NCI-H1930 (cell line): ENCODE measurements around the gene STEAP3.

Experiments used
- DNase-seq, 2 experiments: peaks; one replicate each; lab custom pipeline; 2025; lab: John Stamatoyannopoulos, UW

STEAP3 gene

DNA sequence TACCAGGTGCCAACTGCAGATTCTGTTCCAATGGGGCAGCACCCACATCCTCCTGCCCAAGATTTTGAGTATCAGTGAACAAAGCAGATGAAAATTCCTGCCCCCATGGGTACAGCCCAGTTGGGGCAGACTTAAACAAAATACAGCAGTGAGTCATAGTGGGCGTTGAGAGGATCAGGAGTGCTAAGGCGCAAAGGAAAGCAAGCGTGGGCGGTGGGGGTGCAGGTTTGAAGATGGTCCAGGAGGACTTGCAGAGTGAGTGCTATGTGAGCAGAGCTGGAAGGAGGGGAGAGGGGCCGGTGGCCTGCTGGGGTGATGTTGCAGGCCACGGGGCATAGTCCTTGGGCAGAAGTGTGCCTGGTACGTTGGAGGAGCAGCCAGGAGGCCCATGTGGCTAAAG lies 24.7 kb downstream of the STEAP3 start:
- no peak for DNase-seq

DNA sequence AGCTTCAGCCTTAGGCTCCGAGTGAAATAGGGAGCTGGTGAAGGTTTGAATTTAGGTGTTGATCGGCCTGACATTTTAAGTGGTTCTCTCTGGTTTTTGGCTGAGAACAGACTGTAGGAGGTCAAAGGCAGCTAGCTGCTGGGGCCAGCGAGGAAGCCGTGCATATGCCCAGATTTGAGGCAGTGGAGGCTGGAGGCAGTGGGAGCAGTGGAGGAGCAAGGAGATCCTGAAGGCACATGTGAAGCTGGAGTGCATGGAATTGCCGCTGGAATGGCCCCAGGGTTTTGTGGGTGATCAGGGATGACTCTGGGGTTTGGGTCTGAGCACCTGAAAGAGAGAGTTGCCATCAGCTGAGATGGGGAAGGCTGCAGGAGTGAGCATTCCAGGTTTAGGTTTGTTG lies 25.1 kb downstream of the STEAP3 start:
- DNase-seq: no peak

DNA sequence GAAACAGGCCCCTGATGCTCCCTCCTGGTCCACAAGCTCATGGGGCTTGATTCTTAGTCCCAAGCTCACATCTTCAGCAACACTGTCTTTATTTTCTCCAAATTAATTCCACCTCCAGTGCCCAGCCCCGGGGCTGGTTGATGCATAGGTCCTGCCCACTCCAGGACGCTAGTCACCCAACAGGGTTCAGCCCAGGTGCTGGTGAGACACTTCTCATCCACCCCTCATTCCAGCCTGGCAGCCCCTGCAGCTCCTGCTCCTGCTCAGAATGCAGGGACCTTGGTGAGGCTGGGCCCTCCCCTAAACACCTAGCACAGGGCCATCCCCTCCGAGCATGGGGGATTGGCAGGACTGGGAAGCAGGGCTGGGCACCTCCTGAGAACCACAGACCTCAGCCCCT lies 25.7 kb downstream of the STEAP3 start:
- no peak for DNase-seq

DNA sequence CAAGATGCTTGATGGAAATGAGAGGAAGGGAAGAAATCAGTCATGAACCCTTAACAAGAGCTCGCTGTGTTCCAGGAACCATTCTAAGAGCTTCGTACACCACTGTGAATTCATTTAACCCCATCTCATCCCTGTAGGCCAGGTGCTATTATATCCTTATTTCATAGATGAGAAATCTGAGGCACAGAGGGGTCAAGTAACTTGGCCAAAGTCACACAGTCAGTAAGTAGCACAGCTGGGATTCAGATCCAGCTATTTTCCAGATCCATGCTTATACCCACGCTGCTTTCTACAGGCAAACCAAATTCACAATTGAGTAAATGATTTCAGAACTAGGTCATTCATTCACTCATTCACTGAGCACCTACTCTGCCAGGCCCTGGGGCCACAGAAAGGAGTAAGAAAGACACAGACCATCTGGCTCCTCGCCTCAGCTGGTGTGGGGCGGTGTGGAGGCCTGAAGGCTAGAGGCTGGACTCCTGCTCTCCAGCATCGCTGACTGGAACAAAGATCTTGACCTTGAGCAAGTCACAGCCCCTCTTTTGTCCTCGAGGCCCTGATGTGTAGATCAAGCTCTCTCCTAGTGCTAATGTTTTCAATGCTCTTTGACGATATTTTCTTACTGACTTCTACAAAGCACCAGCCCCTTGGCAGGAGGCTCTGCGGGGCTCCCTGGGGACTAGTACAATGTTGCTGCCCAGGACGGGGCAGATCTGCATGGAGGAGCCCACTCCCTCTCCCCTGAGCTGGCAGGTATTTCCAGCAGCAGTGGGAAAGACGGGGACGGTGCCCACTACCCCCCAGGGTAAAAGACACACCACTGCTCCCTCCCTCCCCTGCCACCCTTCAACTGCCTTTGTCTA lies 26.5 kb downstream of the STEAP3 start:
- no peak for DNase-seq

DNA sequence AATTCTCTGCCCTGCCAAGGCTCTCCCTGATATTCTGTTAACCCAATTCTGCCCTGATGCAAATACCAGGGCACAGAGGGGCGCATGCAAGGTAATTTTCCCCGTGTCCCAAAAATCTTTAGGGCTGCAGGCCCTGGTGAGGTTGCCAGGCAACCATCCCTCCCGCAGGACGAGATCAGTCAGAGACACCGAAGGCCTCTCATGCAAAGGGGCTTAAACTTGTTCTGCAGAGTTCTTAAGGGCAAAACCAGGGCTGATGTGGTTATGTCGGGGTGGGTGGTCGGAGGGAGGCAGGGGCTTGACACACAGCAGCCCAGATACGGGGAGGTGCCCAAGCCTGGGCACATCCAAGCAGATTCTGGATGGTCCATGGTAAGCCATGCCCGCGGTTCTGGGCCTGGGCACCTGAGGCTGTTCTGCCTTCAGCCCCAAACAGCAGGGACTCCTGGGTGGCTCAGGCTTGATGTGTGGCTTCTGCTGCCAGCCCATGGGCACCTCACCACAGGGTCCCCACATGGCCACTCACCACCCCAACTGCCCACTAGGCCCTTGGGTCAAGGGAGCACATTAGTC lies 27.2 kb downstream of the STEAP3 start:
- DNase-seq: no peak

DNA sequence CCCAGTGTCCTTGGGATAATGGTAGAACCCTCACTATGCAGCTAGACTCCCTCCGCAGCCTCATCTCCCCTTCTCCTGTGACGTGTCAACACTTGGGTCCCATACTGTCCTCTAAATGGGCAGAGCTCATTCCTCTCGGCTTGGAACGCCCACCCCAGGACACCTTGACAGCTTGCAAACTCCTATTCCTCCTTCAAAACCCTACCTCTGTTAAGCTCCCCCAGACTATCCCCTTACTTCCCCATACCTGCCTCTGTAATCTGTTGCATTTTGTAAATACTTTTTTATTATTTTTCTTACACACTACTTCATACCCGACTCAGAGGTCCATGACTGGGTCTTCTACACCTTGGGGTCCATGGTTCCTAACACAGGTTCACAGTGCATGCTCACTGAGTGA lies 28.0 kb downstream of the STEAP3 start:
- no peak for DNase-seq

DNA sequence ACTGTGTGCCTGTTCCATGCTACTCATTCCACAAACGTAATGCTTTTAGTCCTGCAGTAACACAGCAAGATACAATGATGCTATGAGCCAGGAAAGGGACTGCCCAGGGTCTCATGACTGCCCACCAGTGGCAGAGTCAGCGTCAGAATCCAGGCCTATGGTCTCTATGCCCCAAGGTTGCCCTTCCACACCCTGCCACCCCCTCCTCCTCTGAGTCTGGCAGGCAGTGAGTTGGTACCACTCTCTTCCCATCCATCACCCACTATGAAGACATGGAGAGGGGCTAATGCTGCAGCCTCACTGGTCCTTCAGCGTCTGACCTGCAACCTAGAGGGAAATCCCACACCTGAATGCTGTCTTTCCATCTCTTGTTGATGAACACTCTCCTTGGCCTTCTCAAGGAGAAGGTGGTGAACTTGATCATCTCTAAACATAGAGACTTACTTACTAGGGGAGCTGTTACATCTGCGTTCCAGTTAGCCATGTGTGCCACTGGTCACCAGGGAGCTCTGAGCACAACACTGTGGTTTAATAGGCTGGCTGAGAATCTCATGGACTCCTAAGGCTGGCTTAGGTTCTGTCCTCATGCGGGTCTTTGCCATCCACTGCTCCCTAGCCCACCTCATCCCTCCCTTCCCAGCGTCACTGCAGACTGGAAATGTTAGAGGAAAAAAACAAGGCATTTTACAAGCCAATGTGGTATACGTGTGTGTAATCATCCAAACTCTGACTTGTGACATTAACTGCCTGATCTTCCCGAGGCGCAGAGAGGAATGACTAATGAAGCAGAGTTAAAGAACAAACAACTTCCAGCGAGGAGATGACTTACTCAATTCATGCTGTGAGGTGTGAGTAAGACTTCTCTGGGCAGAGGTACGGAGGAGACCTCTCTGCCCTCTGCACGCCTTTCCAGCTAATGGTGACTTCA lies 28.8 kb downstream of the STEAP3 start:
- no peak for DNase-seq

DNA sequence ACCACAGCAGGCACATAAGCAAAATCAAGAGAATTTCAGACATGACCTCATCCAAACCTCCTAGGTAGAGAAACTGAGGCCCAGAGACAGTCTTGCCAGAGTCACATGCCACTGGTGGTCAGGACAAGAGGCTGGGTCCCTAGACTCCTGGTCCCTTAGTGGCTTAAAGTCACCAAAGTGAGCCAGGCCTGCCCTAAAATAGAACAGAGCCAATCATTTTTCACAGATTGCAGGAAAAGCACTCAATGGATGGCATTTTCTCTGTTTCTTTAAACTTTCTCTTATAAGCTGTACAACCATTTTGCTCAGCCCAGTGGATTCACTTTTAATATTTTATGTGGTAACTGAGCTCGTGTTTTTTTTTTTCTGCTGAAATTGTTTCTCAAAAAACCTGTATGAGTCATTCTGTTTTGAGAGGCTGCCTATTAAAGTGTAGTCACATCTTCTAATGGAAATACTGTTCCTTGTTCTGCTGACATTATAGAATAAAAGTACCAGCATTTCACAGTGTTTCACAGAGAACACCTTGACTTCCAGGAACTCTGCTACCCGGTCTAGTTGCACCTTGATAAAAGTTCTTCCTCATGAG lies 29.6 kb downstream of the STEAP3 start:
- no peak for DNase-seq

DNA sequence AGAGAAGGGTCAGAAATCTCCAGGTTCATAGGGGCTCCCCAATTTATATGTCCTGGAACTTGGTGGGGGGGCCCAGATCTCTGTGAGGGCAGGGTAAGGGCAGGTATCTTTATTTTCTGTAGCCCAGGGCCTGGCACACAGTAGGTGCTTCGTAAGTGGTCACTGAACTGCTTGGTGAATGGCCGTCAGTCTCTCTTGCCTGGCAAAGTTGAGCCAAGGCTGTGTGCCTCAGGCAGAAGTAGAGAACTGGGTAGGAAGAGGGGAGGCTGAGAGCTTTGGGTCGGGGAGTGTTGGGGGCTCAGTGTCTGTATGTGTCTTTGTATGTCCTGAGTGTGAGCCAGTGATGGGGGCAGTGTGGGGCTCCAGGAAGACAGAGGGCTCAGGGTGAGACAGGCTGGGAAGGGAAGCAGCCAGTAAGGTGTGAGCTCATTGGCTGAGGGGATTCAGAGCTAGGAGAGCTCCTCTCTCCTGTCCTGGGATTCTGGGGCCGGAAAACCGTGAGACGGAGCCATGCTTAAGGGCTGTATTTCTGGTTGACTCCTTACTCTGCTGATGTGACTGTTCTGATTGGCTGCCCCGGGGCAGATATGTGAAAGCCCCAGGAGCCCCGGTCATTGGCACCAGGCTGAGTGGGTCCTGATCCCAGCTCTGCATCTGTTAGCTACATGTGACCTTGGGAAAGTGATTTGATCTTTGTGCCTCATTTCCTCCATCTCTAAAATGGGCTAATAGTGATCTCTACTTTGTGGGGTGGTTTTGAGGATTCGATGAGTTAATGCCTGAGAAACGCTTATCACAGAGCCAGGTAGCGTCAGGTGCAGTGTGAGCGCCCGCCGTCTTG lies 30.3 kb downstream of the STEAP3 start:
- DNase-seq: no peak

DNA sequence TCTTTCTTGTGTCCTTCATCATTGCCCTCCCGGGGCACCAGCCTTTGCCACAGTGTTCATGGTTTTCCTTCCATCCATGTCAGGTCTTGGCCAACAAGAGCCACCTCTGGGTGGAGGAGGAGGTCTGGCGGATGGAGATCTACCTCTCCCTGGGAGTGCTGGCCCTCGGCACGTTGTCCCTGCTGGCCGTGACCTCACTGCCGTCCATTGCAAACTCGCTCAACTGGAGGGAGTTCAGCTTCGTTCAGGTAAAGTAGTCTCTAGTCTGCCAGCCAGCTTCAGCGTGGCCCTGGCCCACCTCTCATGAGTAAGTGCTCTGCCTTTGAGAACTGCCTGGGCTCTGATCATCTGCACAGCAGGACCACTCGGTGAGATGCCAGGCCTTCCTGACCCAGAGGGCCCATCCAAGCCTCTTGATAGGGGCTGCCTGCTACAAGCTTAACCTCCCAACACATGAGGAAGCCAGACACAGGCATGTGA lies 31.0 kb downstream of the STEAP3 start:
- DNase-seq: no peak

DNA sequence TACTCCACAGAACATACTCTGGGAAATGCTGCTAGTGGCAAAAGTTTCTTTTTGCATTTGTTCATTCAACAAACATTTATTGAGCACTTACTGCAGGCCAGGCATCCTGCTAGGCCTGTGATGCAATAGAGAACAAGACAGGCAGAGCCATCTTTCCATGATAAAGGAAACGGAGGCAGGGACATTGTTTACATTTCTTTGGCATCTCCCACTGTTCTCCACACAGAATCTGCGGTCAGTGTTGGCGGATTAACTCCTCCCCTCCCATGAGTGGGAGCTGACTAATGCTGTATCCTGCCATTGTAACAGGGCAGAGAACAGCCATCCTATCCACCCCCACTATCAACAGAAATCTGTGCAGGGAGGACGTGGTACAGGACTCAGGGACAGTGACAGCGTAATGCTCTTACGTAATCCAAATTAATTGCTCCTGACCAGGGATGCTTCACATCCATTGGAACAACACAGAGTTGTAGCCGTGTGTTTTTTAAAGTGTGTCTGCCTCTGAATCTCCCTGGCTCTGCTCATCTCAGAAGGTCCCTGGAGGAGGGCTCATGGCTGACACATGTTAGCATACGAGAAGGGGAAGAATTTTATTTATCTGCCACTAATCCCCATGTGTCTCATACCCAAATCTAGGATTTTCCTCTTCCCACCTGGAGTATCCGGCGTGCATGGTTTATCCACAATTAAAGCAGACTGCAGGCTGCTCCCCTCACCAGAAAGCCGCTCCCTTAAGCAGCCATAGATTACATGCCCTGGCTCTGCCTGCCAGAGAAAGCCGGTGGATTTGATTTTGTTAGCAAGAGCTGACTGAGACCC lies 32.3 kb downstream of the STEAP3 start:
- DNase-seq: no peak

DNA sequence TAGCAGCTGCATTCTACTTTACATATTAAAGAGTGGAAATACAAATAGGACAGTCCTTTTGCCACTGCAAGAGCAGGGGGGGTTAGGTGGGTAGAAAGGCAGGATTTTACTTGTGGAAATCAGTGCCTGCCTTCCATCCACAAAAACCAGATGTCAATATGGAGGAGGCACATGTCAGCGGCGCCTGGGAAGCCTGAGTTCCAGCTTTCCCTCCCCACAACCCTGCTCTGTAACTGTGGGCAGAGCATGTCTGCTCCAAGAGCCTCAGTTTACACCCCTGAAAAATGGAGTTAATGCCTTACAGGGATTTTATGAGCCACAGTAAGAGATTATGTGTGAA lies 32.9 kb downstream of the STEAP3 start:
- no peak for DNase-seq

DNA sequence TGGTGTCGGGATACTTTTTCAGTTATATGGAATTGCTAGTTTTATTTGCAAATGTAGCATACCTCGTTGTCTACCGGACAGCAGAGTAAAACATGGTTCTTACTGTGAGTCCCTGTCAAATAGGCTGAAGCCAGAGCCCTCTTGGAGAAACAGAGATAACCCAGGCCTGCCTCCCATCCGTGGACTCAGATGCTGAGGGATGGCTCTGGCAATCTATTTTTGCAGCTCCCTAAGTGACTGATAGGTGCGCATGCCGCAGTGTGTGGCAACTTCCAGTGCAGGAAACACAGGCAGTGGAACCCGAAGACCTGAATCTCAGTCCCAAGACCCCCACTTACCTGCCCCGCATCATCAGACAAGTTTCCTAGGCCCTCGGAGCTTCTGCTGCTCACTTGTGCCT lies 33.6 kb downstream of the STEAP3 start:
- DNase-seq: no peak

DNA sequence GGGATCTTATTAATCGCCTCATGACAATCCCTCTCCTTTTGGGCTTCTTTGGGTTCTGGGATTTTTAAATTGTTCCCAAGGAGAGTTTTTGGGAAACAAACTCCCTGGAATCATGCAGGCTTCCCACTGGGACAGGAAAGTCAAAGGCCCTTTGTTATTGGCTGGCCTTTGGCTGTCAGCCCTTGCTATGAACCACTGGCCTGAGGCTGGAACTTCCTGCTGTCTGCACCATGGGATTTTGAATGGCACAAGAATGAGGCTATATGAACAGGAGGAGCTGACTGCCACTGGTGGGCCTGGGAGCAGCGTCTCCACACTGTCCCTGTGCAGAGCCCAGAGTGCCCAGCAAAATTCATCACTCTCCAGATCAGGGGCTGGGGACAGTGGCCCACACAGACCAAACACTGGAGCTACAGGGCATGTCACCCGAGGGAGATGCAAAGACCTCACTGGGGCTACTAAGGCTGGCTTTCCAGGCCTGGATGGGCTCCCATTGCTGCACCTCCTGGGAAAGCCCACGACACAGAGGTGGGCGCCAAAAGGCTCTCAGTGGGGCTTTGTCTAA lies 35.7 kb downstream of the STEAP3 start:
- DNase-seq: no peak

DNA sequence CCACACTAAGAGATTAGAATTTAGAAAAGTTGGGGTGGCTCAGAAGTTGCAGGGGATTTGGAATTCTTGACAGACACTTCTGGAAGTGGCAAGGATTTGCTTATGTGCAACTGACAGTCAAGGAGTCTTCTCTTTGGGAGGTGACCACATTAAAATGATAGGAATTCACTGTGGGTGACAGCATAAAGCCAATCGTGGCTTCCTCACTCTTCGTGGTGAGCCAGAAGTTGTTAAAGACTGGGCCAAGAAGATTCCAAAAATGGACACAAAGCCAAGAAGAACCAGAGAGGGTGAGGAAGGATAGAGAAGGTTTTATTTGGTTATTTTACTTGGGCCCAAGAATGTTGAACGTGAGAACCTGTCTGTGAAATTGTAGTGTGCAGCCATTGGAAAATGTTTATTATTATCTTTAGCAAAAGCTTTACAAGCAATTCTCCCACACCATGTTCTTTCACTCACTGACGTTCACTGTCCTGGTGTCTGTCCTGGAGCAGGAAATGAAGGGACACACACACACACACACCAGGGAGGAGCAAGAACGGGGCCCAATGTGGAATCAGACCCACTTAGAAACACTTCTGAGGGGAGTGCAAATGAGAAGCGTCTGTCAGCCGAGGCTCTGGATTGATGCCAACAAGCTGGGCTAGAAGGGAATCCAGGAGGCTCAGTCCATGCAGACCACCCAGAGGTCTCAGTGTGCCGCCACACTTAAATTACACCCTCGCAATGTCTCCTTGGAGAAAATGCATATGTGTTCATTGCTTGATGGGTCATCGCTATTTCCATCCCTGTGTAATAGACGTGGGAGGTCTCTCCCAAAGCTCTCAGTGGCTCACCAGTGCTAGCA lies 37.2 kb downstream of the STEAP3 start:
- no peak for DNase-seq

DNA sequence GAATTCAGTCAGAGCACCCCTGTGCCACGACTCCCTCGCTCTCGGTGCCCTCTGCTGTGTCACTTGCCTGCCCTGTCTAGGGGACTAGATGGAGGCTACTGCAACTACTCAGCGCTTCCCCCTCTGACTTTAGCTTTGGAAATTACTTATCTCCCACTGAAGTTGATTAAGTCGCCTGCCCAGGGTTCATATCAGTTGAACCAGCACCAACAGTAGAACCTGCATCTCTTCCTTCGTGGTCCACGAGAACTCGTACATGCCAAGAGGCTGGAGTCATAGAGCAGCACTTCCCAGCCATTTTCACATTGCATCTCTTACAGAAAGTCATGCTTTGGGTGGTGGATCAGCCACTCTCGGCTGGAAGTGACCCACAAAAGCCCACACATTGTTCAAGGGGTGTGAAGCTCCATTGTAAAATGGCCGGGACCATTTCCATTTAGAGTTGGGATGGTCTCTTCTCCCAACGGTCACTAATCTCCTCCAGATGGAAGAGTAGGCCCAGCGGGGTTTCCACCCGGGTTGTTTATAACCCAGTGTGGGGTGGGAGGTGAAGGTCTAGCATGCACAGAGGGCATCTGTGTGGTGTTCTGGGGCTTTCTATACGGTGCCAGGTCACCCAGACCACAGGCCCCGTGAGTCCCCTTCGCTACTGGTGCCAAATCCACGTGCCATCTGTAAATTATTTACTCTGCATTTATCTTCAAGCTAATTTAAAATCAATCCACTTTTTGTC lies 38.0 kb downstream of the STEAP3 start:
- no peak for DNase-seq

DNA sequence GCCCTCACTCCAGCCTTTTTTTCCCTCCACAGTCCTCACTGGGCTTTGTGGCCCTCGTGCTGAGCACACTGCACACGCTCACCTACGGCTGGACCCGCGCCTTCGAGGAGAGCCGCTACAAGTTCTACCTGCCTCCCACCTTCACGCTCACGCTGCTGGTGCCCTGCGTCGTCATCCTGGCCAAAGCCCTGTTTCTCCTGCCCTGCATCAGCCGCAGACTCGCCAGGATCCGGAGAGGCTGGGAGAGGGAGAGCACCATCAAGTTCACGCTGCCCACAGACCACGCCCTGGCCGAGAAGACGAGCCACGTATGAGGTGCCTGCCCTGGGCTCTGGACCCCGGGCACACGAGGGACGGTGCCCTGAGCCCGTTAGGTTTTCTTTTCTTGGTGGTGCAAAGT lies 39.4 kb downstream of the STEAP3 start:
- DNase-seq: no peak

DNA sequence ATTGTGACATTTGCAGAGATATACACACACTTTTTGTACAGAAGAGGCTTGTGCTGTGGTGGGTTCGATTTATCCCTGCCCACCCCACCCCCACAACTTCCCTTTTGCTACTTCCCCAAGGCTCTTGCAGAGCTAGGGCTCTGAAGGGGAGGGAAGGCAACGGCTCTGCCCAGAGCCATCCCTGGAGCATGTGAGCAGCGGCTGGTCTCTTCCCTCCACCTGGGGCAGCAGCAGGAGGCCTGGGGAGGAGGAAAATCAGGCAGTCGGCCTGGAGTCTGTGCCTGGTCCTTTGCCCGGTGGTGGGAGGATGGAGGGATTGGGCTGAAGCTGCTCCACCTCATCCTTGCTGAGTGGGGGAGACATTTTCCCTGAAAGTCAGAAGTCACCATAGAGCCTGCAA lies 40.0 kb downstream of the STEAP3 start:
- DNase-seq: no peak
